Kidney capillary endothelial cell (primary cell): Measurements from ENCODE around the gene SLC38A10.

ENCODE experiments used
- DNase-seq: peaks from one replicate; pipeline ENCODE4 v3.0.0-alpha.2; 2018; ENCODE audit warnings: low spot score

SLC38A10 gene

GRCh38 chr17:81254955-81255717, 40.0 kb downstream of the SLC38A10 start:
- peak; percentile 51 for DNase-seq

GRCh38 chr17:81253358-81254131, 41.6 kb downstream of the SLC38A10 start:
- peak; percentile 42 for DNase-seq

- no peak for DNase-seq
These were observed 42.1 kb downstream of the SLC38A10 start for GRCh38 chr17:81252987-81253329.

- no peak for DNase-seq
These were observed 42.7 kb downstream of the SLC38A10 start for GRCh38 chr17:81252326-81252986.

DNA sequence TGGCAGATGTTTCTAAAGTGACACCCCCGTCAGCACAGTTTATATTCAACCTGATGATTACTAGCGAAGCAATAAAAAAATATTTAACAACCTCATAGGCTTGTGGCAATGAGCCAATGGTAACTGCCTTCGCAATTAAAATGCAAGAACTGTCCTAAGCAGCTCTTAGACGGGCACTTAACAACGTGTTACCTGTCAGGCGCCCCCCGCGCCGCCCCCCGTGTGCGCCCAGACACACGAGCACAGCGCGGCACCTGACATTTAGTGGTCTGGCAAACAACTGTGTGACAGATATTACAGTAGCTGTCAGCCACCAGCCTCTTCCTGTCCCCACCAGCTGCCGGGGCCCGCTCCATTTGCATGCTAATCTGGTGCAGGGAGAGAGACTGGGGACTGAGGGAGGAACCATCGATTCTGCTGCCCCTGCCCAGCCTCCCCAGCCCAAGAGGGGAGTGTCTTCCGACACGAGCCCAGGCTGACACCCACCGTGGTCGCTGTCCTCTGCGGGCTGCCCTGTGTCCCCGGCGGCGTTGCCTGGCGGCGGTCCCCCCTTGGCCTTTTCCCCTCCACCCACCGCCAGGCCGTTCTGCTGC, 43.3 kb downstream of the SLC38A10 start:
- no peak for DNase-seq

GRCh38 chr17:81251094-81251708, 43.9 kb downstream of the SLC38A10 start:
- DNase-seq: no peak

GRCh38 chr17:81250286-81251093, 44.6 kb downstream of the SLC38A10 start:
- no peak for DNase-seq

DNA sequence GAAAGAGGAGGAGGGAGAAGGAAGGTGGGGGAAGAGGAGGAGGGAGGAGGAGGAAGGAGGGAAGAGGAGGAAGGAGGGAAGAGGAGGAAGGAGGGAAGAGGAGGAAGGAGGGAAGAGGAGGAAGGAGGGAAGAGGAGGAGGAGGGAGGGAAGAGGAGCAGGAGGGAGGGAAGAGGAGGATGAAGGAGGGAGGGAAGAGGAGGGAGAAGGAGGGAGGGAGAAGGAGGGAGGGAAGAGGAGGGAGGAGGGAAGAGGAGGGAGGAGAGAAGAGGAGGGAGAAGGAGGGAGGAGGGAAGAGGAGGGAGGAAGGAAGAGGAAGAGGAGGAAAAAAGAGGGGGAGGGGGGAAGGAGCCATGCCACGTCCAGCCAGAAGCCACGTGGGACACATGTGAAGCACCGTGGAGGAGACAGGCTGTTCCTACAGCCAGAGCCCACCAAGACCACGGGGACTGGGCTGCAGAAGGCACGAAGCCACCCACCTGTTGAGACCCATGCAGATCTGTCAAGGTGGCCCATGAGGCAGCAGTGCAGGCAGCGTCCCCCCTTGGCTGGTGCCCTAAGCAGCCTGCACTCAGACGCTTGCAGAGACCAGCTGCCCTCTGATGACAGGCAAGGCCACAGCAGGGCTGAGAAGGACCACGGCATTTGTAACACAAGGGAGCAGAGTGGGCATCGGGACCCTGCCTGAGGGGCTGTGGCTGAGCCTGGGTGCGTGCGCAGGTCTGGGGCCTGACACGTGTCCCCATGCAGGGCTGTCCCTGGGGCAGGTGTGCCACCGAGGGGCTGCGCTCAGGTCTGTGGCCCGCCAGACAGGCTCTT, 45.7 kb downstream of the SLC38A10 start:
- no peak for DNase-seq

GRCh38 chr17:81248649-81249048, 46.5 kb downstream of the SLC38A10 start:
- DNase-seq: no peak

DNA sequence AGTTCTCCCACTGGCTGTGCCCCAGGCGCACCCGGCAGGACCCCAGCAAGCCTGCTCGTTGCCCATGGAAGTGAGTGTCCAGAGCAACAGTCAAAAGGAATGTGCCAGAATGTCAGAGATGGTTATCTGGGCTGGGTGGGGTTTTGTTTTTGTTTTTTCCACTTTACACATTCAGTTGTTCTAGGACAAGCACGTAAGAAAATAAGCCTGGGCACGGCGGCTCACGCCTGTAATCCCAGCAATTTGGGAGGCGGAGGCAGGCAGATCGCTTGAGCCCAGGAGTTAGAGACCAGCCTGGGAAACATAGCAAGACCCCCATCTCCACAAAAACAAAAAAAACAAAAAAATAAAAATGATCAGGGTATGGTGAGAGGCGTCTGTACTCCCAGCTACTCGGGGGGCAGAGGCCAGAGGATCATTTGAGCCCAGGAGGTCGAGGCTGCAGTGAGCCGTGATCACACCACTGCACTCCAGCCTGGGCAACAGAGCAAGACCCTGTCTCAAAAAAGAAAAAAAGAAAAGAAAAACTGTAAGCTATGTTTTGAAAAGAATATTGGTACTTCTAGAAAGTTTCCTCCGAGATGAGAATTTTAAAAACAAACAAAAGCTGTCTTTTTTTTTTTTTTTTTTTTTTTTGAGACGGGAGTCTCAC, 47.6 kb downstream of the SLC38A10 start:
- DNase-seq: no peak

GRCh38 chr17:81246679-81247338, 48.3 kb downstream of the SLC38A10 start:
- DNase-seq: no peak

- DNase-seq: no peak
These were observed 48.8 kb downstream of the SLC38A10 start for GRCh38 chr17:81246343-81246670.

DNA sequence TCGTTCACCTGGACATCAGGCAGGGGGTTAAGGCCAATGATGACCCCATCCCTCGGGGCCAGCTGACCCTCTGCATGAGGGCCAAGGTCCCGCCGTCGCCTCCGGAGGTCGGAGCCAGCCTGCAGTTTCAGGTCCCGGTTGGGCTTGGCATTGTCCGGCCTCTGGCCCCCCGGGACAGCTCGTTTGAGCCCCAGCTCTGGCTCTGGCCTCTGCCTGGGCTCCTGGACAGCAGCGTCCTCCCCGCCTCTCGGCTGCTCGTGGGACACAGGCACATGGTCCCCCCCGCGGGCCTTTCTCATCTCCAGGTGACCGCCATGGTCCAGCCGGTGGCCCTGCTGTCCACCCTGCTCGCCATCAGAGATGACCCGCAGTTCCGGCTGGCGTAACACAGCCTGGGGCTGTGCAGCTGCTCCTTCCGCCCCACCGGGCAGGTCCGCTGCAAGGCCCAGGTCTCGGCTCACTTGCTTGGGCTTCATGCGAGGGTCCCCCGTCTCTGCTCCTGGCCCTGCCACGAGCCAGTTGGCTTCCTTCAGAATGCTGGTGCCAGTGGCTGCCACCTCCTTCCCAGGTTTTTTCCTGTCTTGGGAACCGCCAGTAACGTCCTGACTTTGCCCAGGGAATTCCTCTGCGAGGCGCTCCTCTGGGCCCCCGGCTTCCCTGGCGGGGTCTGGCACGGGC, 49.3 kb downstream of the SLC38A10 start:
- DNase-seq: no peak

GRCh38 chr17:81245024-81245664, 50.0 kb downstream of the SLC38A10 start:
- DNase-seq: no peak

GRCh38 chr17:81244358-81245023, 50.6 kb downstream of the SLC38A10 start:
- no peak for DNase-seq

- DNase-seq: no peak
These were observed 51.8 kb downstream of the SLC38A10 start for GRCh38 chr17:81243333-81243664.

- no peak for DNase-seq
These were observed 52.4 kb downstream of the SLC38A10 start for GRCh38 chr17:81242421-81243332.
